NCI-H2196 treated with DMSO at 0.1 percent for 48 hours (cell line): ENCODE measurements around the gene IFI30.
A peak's percentile ranks its signal among the peaks of the same experiment; 100 is the strongest.

ENCODE experiments used
- DNase-seq: peaks from one replicate; lab custom pipeline; 2025; ENCODE audit not compliant: unreplicated experiment; lab: John Stamatoyannopoulos, UW

The IFI30 gene

GRCh38 chr19:18170714-18171255 lies 2.8 kb upstream of the IFI30 start:
- no peak for DNase-seq

- no peak for DNase-seq
Measured at GRCh38 chr19:18171605-18172327, 1.8 kb upstream of the IFI30 start.

GRCh38 chr19:18172331-18173053 lies 1.1 kb upstream of the IFI30 start:
- no peak for DNase-seq

GRCh38 chr19:18173054-18173571 lies 500 bp upstream of the IFI30 start:
- no peak for DNase-seq

- DNase-seq, result no peak
Measured at GRCh38 chr19:18174983-18175382, 1.4 kb downstream of the IFI30 start.

GRCh38 chr19:18176367-18177310 lies 3.0 kb downstream of the IFI30 start:
- DNase-seq, result no peak

- no peak for DNase-seq
Measured at GRCh38 chr19:18179957-18180356, 6.3 kb downstream of the IFI30 start.

- DNase-seq, result no peak
Measured at GRCh38 chr19:18183529-18183928, 9.9 kb downstream of the IFI30 start.

GRCh38 chr19:18185538-18185937 lies 11.9 kb downstream of the IFI30 start:
- DNase-seq, result no peak

GRCh38 chr19:18190278-18190677 lies 16.7 kb downstream of the IFI30 start:
- no peak for DNase-seq

- DNase-seq, result no peak
Measured at GRCh38 chr19:18191640-18192062, 18.0 kb downstream of the IFI30 start.

- DNase-seq, result peak; percentile 99
Measured at GRCh38 chr19:18192673-18193387, 19.2 kb downstream of the IFI30 start, which contains the start of gene MPV17L2. MPV17L2 (plus strand) TSS chr19:18193218; CDS start chr19:18193282, 64 bp downstream.

- DNase-seq, result no peak
Measured at GRCh38 chr19:18193388-18194180, 20.0 kb downstream of the IFI30 start.

GRCh38 chr19:18194181-18194530 lies 20.5 kb downstream of the IFI30 start:
- no peak for DNase-seq

- peak; percentile 10 for DNase-seq
Measured at GRCh38 chr19:18194554-18195238, 21.1 kb downstream of the IFI30 start.

- no peak for DNase-seq
Measured at GRCh38 chr19:18196511-18196845, 22.9 kb downstream of the IFI30 start.

- DNase-seq, result no peak
Measured at GRCh38 chr19:18197306-18197705, 23.7 kb downstream of the IFI30 start.

GRCh38 chr19:18197941-18198340 lies 24.3 kb downstream of the IFI30 start:
- DNase-seq, result no peak

- no peak for DNase-seq
Measured at GRCh38 chr19:18198374-18198773, 24.8 kb downstream of the IFI30 start.
